Natural killer cell (primary cell): Measurements from ENCODE around the gene SLC9A6. TPM values are rescaled to one million over a fixed set of nuclear protein-coding genes. Genes with fewer than 3 reads are reported as not detected.

Experiments used
- ATAC-seq, 3 donors: fragments of 150-1000 bp in 2 of 3; fragments of 200-7000 bp in 1 of 3; cut with Tn5 transposase; 1 replicate in 1 of 3; 2 replicates in 2 of 3; pipeline ENCODE4 v1.10.0; 2021; ENCODE audit warnings: mild to moderate bottlenecking in 2 of 3, moderate library complexity in 2 of 3
- DNase-seq, 2 donors: peaks; one replicate each; pipeline versions ENCODE4 v3.0.0 to v3.0.0-alpha.2; 2013 to 2021; ENCODE audit warnings: mixed read lengths in 1 of 2
- H3K27ac ChIP-seq: one replicate; pipeline ENCODE4 v1.5.1; 2013; ENCODE audit warnings: mild to moderate bottlenecking, low read length
- H3K27me3 ChIP-seq: one replicate; pipeline ENCODE4 v1.6.1; 2013; ENCODE audit warnings: low read length; ENCODE audit not compliant: control insufficient read depth, insufficient read depth
- H3K36me3 ChIP-seq: one replicate; pipeline ENCODE4 v1.6.1; 2013; ENCODE audit warnings: low read length; ENCODE audit not compliant: control insufficient read depth, insufficient read depth
- H3K4me1 ChIP-seq: one replicate; pipeline ENCODE4 v1.6.1; 2013; ENCODE audit warnings: low read length; ENCODE audit not compliant: control insufficient read depth, insufficient read depth
- H3K4me3 ChIP-seq: one replicate; pipeline ENCODE4 v1.5.1; 2013; ENCODE audit warnings: low read length
- H3K9me3 ChIP-seq: one replicate; pipeline ENCODE4 v1.6.1; 2013; ENCODE audit warnings: low read length; ENCODE audit not compliant: control insufficient read depth, insufficient read depth
- H3K27ac Mint-ChIP-seq, 2 donors: one replicate each; pipeline ENCODE4 v1.8.0; 2022; ENCODE audit warnings: mild to moderate bottlenecking in 2 of 2, mixed read lengths in 2 of 2, moderate library complexity in 1 of 2
- H3K27me3 Mint-ChIP-seq, 2 donors: one replicate each; pipeline ENCODE4 v1.8.0; 2022; ENCODE audit warnings: low read depth in 2 of 2, mixed read lengths in 2 of 2
- H3K36me3 Mint-ChIP-seq: one replicate; pipeline ENCODE4 v1.8.0; 2022; ENCODE audit warnings: mixed read lengths
- H3K4me1 Mint-ChIP-seq, 2 donors: one replicate each; pipeline ENCODE4 v1.8.0; 2022; ENCODE audit warnings: mixed read lengths in 2 of 2
- H3K4me3 Mint-ChIP-seq: one replicate; pipeline ENCODE4 v1.8.0; 2022; ENCODE audit warnings: mild to moderate bottlenecking, moderate library complexity, mixed read lengths
- H3K9me3 Mint-ChIP-seq, 2 donors: one replicate each; pipeline ENCODE4 v1.8.0; 2022; ENCODE audit warnings: mixed read lengths in 2 of 2
- CTCF ChIP-seq: fragments of 200-600 bp; IDR thresholded peaks from one replicate; pipeline ENCODE4 v1.8.0; 2022; ENCODE audit warnings: antibody characterized with exemption
- WGBS: methylation state at CpG from one replicate; pipeline ENCODE4 v1.1.7; 2013; ENCODE audit warnings: missing lambda C conversion rate; ENCODE audit not compliant: insufficient coverage; 5-methylcytosine and 5-hydroxymethylcytosine counted together
- intact Hi-C: fragments of 100-400 bp; cut with micrococcal nuclease; formaldehyde crosslinking; loops from one replicate; pipeline ENCODE4 v1.14.2; 2022
- total RNA-seq, 4 donors: library from RNA; stranded (reverse); fragments of 120-200 nt in 1 of 4; gene quantifications; one replicate each; pipeline versions ENCODE4 v1.2.3 to v1.2.4, GENCODE V29; 2013 to 2022

Gene SLC9A6
- total RNA-seq, 3 donors from 2014 or later (not counting 1 experiment from before 2014, with no cell fraction given): 17.1 to 24.0 (median 19.3) TPM

- intact Hi-C loops: no loop called here
Measured at GRCh38 chrX:136046295-136047015, 61.2 kb downstream of the SLC9A6 start.

GRCh38 chrX:136047016-136047642 lies 61.9 kb downstream of the SLC9A6 start:
- no peaks in the 10 kb centered on the region for H3K27me3 Mint-ChIP-seq
- Histone ChIP-seq H3K36me3 (peaks cover 8% of the 10 kb centered on the region), H3K27me3 (no peaks in the 10 kb centered on the region), H3K27ac (no peak overlapping the region), H3K4me1 (no peaks in the 10 kb centered on the region), H3K9me3 (no peaks in the 10 kb centered on the region), H3K4me3 (no peak overlapping the region)
- no peak overlapping the region for H3K27ac Mint-ChIP-seq
- no peaks in the 10 kb centered on the region for H3K9me3 Mint-ChIP-seq
- no peak for TF ChIP-seq CTCF
- H3K36me3 Mint-ChIP-seq: no peaks in the 10 kb centered on the region
- no peaks in the 10 kb centered on the region for H3K4me1 Mint-ChIP-seq
- DNase-seq (no peak), ATAC-seq (no peak)
- no CpG with 5 or more reads among the region's 2 CpGs for WGBS
- intact Hi-C loops: no loop called here
- no peak overlapping the region for H3K4me3 Mint-ChIP-seq

More at GRCh38 chrX:136046295-136047015, 61.2 kb downstream of the SLC9A6 start:
- TF ChIP-seq CTCF: no peak
- Mint-ChIP-seq H3K9me3 (no peaks in the 10 kb centered on the region), H3K27ac (no peak overlapping the region), H3K27me3 (no peaks in the 10 kb centered on the region), H3K36me3 (no peaks in the 10 kb centered on the region), H3K4me3 (no peak overlapping the region), H3K4me1 (no peaks in the 10 kb centered on the region)
- DNase-seq (no peak), ATAC-seq (no peak)
- Histone ChIP-seq H3K27me3 (no peaks in the 10 kb centered on the region), H3K9me3 (no peaks in the 10 kb centered on the region), H3K4me1 (no peaks in the 10 kb centered on the region), H3K4me3 (no peak overlapping the region), H3K27ac (no peak overlapping the region), H3K36me3 (peaks cover 8% of the 10 kb centered on the region)
- 82% methylated on average over 9 of the region's 13 CpGs for whole genome bisulfite sequencing

GRCh38 chrX:136047969-136048368 lies 62.7 kb downstream of the SLC9A6 start:
- no peak for TF ChIP-seq CTCF
- H3K9me3 ChIP-seq: no peaks in the 10 kb centered on the region
- H3K27me3 ChIP-seq: no peaks in the 10 kb centered on the region
- H3K27ac ChIP-seq: no peak overlapping the region
- ATAC-seq: no peak
- Mint-ChIP-seq H3K9me3 (no peaks in the 10 kb centered on the region), H3K27ac (no peak overlapping the region), H3K36me3 (no peaks in the 10 kb centered on the region), H3K4me3 (no peak overlapping the region), H3K4me1 (no peaks in the 10 kb centered on the region), H3K27me3 (no peaks in the 10 kb centered on the region)
- DNase-seq: no peak
- H3K4me3 ChIP-seq: no peak overlapping the region
- intact Hi-C loops: no loop called here
- no peaks in the 10 kb centered on the region for H3K4me1 ChIP-seq
- H3K36me3 ChIP-seq: peaks cover 8% of the 10 kb centered on the region
- WGBS: 93% methylated on average over 4 of the region's 4 CpGs
